HepG2 (cell line): Measurements from ENCODE around the gene ITGAV. TPM values are rescaled to one million over a fixed set of nuclear protein-coding genes. Genes with fewer than 3 reads are reported as not detected.

Source experiments
- ATAC-seq: fragments of 200-7000 bp; cut with Tn5 transposase; 3 replicates; pipeline ENCODE4 v1.9.1; 2020; ENCODE audit warnings: mild to moderate bottlenecking, moderate library complexity
- BruUV-seq: library from RNA; stranded (reverse); fragments of 400-500 nt; replicated peaks from 2 replicates; lab custom pipeline; 2021; lab: Mats Ljungman, UMichigan
- CTCF ChIA-PET: fragments of 300-600 bp; formaldehyde crosslinking; extraction: SDS; loops from one replicate; lab custom pipeline; 2021; ENCODE audit warnings: low total read pairs, inconsistent platforms, low intra/inter-chr PET ratio; lab: Yijun Ruan, JAX
- POLR2A ChIA-PET: fragments of 350-600 bp; sonication (Branson Sonifier 250); formaldehyde crosslinking; loops from one replicate; lab custom pipeline; 2020; ENCODE audit warnings: antibody characterized with exemption, inconsistent platforms; lab: Yijun Ruan, JAX
- DNase-seq: peaks from one replicate; pipeline ENCODE4 v3.0.0-alpha.2; 2015; ENCODE audit warnings: low spot score
- FAIRE-seq: peaks from 3 replicates; lab custom pipeline; 2011; peaks lifted over from hg19 to GRCh38; lab: Jason Lieb, UNC
- H2AFZ ChIP-seq: one replicate; pipeline ENCODE4 v1.6.1; 2011; ENCODE audit warnings: low read length, inconsistent platforms
- H3K27ac ChIP-seq: fragments of 300-600 bp; 3 replicates; pipeline ENCODE4 v1.8.0; 2011; ENCODE audit warnings: mixed run types, mild to moderate bottlenecking, mixed read lengths, low read length, inconsistent platforms; ENCODE audit not compliant: insufficient read depth; ENCODE audit errors: extremely low read length
- H3K27me3 ChIP-seq, 2 experiments: fragments of 200-600 bp in 1 of 2; 2 replicates in 1 of 2; 3 replicates in 1 of 2; pipeline versions ENCODE4 v1.6.0 to v1.8.0; 2011; ENCODE audit warnings: low read length in 2 of 2, mild to moderate bottlenecking in 2 of 2, moderate library complexity in 2 of 2, inconsistent platforms in 1 of 2; ENCODE audit not compliant: insufficient read depth in 2 of 2, control insufficient read depth in 1 of 2
- H3K36me3 ChIP-seq, 2 experiments: fragments of 200-600 bp in 1 of 2; replicated peaks in 1 of 2; 2 replicates in 1 of 2; 3 replicates in 1 of 2; pipeline versions ENCODE4 v1.5.1 to v1.8.0; 2011; ENCODE audit warnings: low read length in 2 of 2, inconsistent platforms in 1 of 2; ENCODE audit not compliant: insufficient read depth in 2 of 2, control insufficient read depth in 1 of 2
- H3K4me1 ChIP-seq: 2 replicates; pipeline ENCODE4 v1.5.1; 2012; ENCODE audit warnings: low read length, inconsistent platforms; ENCODE audit not compliant: insufficient read depth
- H3K4me2 ChIP-seq: 2 replicates; pipeline ENCODE4 v1.6.0; 2011; ENCODE audit warnings: low read depth, low read length, inconsistent platforms
- H3K4me3 ChIP-seq, 3 experiments: fragments of 200-600 bp in 1 of 3; sonication (generic), shearing (Covaris generic) in 1 of 3; replicated peaks in 1 of 3; 2 replicates each; pipeline ENCODE4 v1.5.1; 2011 to 2016; ENCODE audit warnings: low read length in 3 of 3, inconsistent platforms in 2 of 3, low read depth in 2 of 3, mild to moderate bottlenecking in 2 of 3, control low read depth in 1 of 3, mixed read lengths in 1 of 3; ENCODE audit not compliant: insufficient read depth in 1 of 3
- H3K79me2 ChIP-seq: one replicate; pipeline ENCODE4 v1.6.1; 2011; ENCODE audit warnings: low read length, inconsistent platforms; ENCODE audit not compliant: insufficient read depth
- H3K9ac ChIP-seq: 2 replicates; pipeline ENCODE4 v1.6.0; 2011; ENCODE audit warnings: mild to moderate bottlenecking, low read depth, low read length, inconsistent platforms; ENCODE audit not compliant: insufficient read depth
- H3K9me3 ChIP-seq: 2 replicates; pipeline ENCODE4 v1.5.1; 2012; ENCODE audit warnings: mild to moderate bottlenecking, low read length
- H4K20me1 ChIP-seq: 2 replicates; pipeline ENCODE4 v1.6.0; 2011; ENCODE audit warnings: inconsistent platforms, mild to moderate bottlenecking, low read length, moderate library complexity; ENCODE audit not compliant: insufficient read depth
- CBX1 ChIP-seq: IDR thresholded peaks from one replicate; pipeline ENCODE4 v1.6.1; 2016; ENCODE audit warnings: antibody characterized with exemption, low read depth
- HNF1A ChIP-seq, 2 experiments: sonication (generic) in 1 of 2; formaldehyde crosslinking in 1 of 2; IDR thresholded peaks; 2 replicates each; pipeline versions ENCODE4 v1.4.0 to v1.6.1; 2016 to 2020; ENCODE audit warnings: borderline replicate concordance in 1 of 2, low read depth in 1 of 2, mild to moderate bottlenecking in 1 of 2, missing genetic modification reagents in 1 of 2
- MEIS2 ChIP-seq: sonication (generic); formaldehyde crosslinking; IDR thresholded peaks from 2 replicates; pipeline ENCODE4 v1.9.0; 2021; ENCODE audit warnings: mild to moderate bottlenecking, missing genetic modification reagents
- MTA3 ChIP-seq: sonication (generic); formaldehyde crosslinking; IDR thresholded peaks from 2 replicates; pipeline ENCODE4 v1.4.0; 2020; ENCODE audit warnings: missing genetic modification reagents
- POGK ChIP-seq: sonication (generic); formaldehyde crosslinking; conservative IDR thresholded peaks from 2 replicates; pipeline ENCODE4 v1.8.0; 2022; ENCODE audit warnings: mild to moderate bottlenecking, moderate library complexity, missing genetic modification reagents
- PRDM10 ChIP-seq: sonication (generic); formaldehyde crosslinking; IDR thresholded peaks from 2 replicates; pipeline ENCODE4 v1.4.0; 2020; ENCODE audit warnings: low read depth, missing genetic modification reagents
- REL ChIP-seq: sonication (generic); formaldehyde crosslinking; conservative IDR thresholded peaks from 2 replicates; pipeline ENCODE4 v1.8.0; 2022; ENCODE audit warnings: mild to moderate bottlenecking, missing genetic modification reagents, moderate library complexity
- SIX4 ChIP-seq: sonication (generic); formaldehyde crosslinking; IDR thresholded peaks from 2 replicates; pipeline ENCODE4 v1.4.0; 2020; ENCODE audit warnings: missing genetic modification reagents
- SRSF1 ChIP-seq: fragments of 200-400 bp; formaldehyde crosslinking; optimal IDR thresholded peaks from 2 replicates; pipeline ENCODE3; 2017; ENCODE audit warnings: mild to moderate bottlenecking, low read depth, low read length, moderate library complexity
- TBL1XR1 ChIP-seq: fragments of 150-350 bp; IDR thresholded peaks from 2 replicates; pipeline ENCODE4 v1.6.1; 2014; ENCODE audit warnings: borderline replicate concordance, low read length; ENCODE audit not compliant: partially characterized antibody
- ZNF362 ChIP-seq: sonication (generic); formaldehyde crosslinking; IDR thresholded peaks from 2 replicates; pipeline ENCODE4 v1.4.0; 2020; ENCODE audit warnings: missing genetic modification reagents, mild to moderate bottlenecking, borderline replicate concordance
- ZNF441 ChIP-seq: sonication (generic); formaldehyde crosslinking; IDR thresholded peaks from 2 replicates; pipeline ENCODE4 v1.7.0; 2021; ENCODE audit warnings: missing genetic modification reagents, borderline replicate concordance
- ZNF7 ChIP-seq: IDR thresholded peaks from 2 replicates; pipeline ENCODE4 v1.6.1; 2016; ENCODE audit warnings: missing biosample characterization, missing genetic modification reagents
- ZNF776 ChIP-seq: sonication (generic); formaldehyde crosslinking; IDR thresholded peaks from 2 replicates; pipeline ENCODE4 v1.4.0; 2020; ENCODE audit warnings: mild to moderate bottlenecking, missing genetic modification reagents
- WGBS: methylation state at CpG from one replicate; pipeline ENCODE4 v1.1.6; 2017; ENCODE audit warnings: low lambda C conversion rate; 5-methylcytosine and 5-hydroxymethylcytosine counted together
- in situ Hi-C: cut with HindIII; loops from 2 replicates; pipeline ENCODE4 v1.10.0; 2017; ENCODE audit warnings: low pct_unique_long_range_greater_than_20kb; ENCODE audit not compliant: extremely low pct_ligation_motif_present
- intact Hi-C: fragments of 100-400 bp; cut with micrococcal nuclease; formaldehyde crosslinking; loops from one replicate; pipeline ENCODE4 v1.10.0; 2022; ENCODE audit not compliant: unreplicated experiment
- polyA plus RNA-seq, 8 experiments: library from polyadenylated mRNA; depleted of rRNA in 3 of 8; stranded (reverse) in 7 of 8; unstranded in 1 of 8; fragments of >200 nt; fragmentation: Illumina TruSeq in 4 of 8; extraction: Trizol in 4 of 8; gene quantifications; 2 replicates each; pipeline versions ENCODE4 v1.2.1 to v1.2.3, GENCODE V29; 2011 to 2016; ENCODE audit warnings: low read depth in 4 of 8, missing spikeins in 1 of 8, mixed read lengths in 1 of 8; ENCODE audit not compliant: insufficient read depth in 1 of 8
- total RNA-seq, 5 experiments: library from RNA; depleted of rRNA; stranded (reverse); fragments of >200 nt; fragmentation: Illumina TruSeq; extraction: Trizol; gene quantifications; 2 replicates each; pipeline ENCODE4 v1.2.3, GENCODE V29; 2016; ENCODE audit warnings: low read depth in 1 of 5

ITGAV gene
- total and polyA plus RNA-seq, 2 of the 13 experiments (the other 11 are each of a cell fraction or from before 2014, with no cell fraction given), result 59.1 to 60.4 TPM

GRCh38 chr2:186593523-186593922 is 3.7 kb downstream of the ITGAV start:
- ChIA-PET CTCF (no interaction called here), POLR2A (interaction anchor here (1.5 kb wide), 1 partner anchor 107 kb away, joined by 10 read pairs; the partner anchor contains the start of gene ZC3H15)
- H3K4me1 ChIP-seq, result peaks cover 57% of the 10 kb centered on the region
- no peaks in the 10 kb centered on the region; a peak in 2 of 5 replicates for H3K27me3 ChIP-seq
- H3K4me3 ChIP-seq, result no peak overlapping the region
- in situ Hi-C loops (no loop called here), intact Hi-C loops (no loop called here)
- no peak for ATAC-seq
- peaks cover 13% of the 10 kb centered on the region; the same call in 1 of the 2 replicates for H4K20me1 ChIP-seq
- no peaks in the 10 kb centered on the region for H3K9me3 ChIP-seq
- FAIRE-seq, result no peak
- no peak overlapping the region; the same call in 1 of the 2 replicates for H3K4me2 ChIP-seq
- H3K79me2 ChIP-seq, result peaks cover 77% of the 10 kb centered on the region
- no peak overlapping the region for H3K9ac ChIP-seq
- no TSS peak for BruUV-seq
- no peak overlapping the region for H3K27ac ChIP-seq
- H2AFZ ChIP-seq, result no peak overlapping the region
- H3K36me3 ChIP-seq, result no peaks in the 10 kb centered on the region
- DNase-seq, result no peak
- 94% methylated on average over 3 of the region's 3 CpGs for WGBS
- no peak for TF ChIP-seq TBL1XR1
- TF ChIP-seq MEIS2 (CRISPR knock-in tag), result no peak
- TF ChIP-seq MTA3 (CRISPR knock-in tag), result no peak
- TF ChIP-seq CBX1, result no peak
- no peak for TF ChIP-seq ZNF362
- TF ChIP-seq ZNF441 (CRISPR knock-in tag), result no peak
- TF ChIP-seq PRDM10 (CRISPR knock-in tag), result no peak
- no peak for TF ChIP-seq HNF1A (IDR thresholded peaks at IDR 0.05; ENCODE audit: low read depth)
- TF ChIP-seq HNF1A (CRISPR knock-in tag; IDR thresholded peaks at IDR 0.05; ENCODE audit: borderline replicate concordance), result no peak
- TF ChIP-seq POGK (CRISPR knock-in tag), result no peak
- no peak for TF ChIP-seq REL
- TF ChIP-seq SRSF1, result no peak
- no peak for TF ChIP-seq ZNF7 (CRISPR knock-in tag)
- no peak for TF ChIP-seq SIX4
- TF ChIP-seq ZNF776 (CRISPR knock-in tag), result no peak
